Fibroblast of villous mesenchyme (primary cell): ENCODE measurements around the gene APBB1IP. TPM values are rescaled to one million over a fixed set of nuclear protein-coding genes. Genes with fewer than 3 reads are reported as not detected.
A peak's percentile ranks its signal among the peaks of the same experiment; 100 is the strongest.

Experiments
- DNase-seq: peaks from one replicate; pipeline ENCODE4 v3.0.0-alpha.2; 2010; ENCODE audit warnings: low read depth
- H3K4me3 ChIP-seq: 2 replicates; pipeline ENCODE4 v1.5.1; 2011; ENCODE audit warnings: low read depth, mild to moderate bottlenecking, low read length
- total RNA-seq: library from RNA; depleted of rRNA; stranded (reverse); fragments of >200 nt; gene quantifications from 2 replicates; pipeline ENCODE4 v1.2.3, GENCODE V29; 2012
- TF ChIP-seq, protein P1 (sequence below): IDR thresholded peaks from 2 replicates; pipeline ENCODE4 v1.5.1; 2012; ENCODE audit warnings: low read depth, mild to moderate bottlenecking, low read length; ENCODE audit not compliant: insufficient read depth

APBB1IP gene
- total RNA-seq, 1 donor = 4.3 TPM

DNA sequence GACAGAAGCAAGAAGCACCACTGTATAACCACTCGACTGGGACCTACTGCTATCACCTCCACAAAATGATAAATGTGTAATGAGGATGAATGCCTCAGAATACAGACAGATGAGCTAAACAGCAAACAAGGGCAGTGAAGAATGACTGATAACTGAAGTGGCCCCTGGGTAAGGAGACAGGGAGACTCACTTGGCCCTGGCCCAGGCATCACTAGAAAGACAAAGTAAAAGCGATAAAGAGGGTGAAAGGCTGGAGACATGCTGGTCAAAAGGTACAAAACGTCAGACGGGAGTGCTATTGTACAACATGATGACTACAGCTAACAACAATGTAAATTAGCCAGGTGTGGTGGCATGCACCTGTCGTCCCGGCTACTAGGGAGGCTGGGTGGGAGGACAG, 27.8 kb upstream of the APBB1IP start:
- TF ChIP-seq, protein P1, sequence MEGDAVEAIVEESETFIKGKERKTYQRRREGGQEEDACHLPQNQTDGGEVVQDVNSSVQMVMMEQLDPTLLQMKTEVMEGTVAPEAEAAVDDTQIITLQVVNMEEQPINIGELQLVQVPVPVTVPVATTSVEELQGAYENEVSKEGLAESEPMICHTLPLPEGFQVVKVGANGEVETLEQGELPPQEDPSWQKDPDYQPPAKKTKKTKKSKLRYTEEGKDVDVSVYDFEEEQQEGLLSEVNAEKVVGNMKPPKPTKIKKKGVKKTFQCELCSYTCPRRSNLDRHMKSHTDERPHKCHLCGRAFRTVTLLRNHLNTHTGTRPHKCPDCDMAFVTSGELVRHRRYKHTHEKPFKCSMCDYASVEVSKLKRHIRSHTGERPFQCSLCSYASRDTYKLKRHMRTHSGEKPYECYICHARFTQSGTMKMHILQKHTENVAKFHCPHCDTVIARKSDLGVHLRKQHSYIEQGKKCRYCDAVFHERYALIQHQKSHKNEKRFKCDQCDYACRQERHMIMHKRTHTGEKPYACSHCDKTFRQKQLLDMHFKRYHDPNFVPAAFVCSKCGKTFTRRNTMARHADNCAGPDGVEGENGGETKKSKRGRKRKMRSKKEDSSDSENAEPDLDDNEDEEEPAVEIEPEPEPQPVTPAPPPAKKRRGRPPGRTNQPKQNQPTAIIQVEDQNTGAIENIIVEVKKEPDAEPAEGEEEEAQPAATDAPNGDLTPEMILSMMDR = no peak
- H3K4me3 ChIP-seq = no peak overlapping the region
- no peak for DNase-seq

DNA sequence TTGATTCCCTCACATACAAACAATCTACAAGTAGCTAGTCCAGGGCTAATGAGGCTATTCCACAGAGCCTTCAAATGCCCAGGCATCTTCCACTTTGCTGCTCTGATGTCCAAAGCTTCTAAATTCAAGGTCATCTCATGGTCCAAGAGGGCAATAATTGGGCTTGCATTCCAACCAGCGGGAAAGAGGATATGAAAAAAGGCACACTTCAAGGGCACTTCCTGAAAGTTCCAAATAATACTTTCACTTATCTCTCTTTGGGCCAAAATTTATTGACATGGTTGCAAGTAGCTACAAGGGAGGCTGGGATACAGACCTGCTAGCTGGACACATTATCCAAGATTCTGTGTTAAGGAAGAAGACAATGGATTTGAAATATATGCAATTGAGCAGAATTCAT, 25.2 kb upstream of the APBB1IP start:
- no peak for DNase-seq
- TF ChIP-seq, protein P1 = no peak
- no peak overlapping the region for H3K4me3 ChIP-seq

DNA sequence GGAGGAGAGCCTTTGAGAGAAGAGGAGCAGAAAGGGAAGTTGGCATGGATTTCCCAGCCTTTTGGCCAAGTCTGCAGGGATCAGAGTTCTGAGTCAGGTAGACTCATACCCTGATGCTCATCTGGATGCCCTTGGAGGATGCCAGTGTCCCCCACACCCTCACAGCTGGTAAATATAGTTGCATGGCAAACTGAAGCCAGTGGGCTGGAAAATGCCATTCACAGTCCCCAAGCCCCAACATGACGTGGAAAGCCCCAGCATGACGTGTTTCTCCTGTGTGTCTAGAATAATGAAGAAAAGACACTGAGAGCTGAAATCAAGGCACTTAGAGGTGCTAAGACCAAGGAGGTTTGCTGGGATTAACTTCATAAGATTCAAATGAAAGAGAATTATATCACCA, 24.8 kb upstream of the APBB1IP start:
- DNase-seq = no peak
- TF ChIP-seq, protein P1 = no peak
- no peak overlapping the region for H3K4me3 ChIP-seq

DNA sequence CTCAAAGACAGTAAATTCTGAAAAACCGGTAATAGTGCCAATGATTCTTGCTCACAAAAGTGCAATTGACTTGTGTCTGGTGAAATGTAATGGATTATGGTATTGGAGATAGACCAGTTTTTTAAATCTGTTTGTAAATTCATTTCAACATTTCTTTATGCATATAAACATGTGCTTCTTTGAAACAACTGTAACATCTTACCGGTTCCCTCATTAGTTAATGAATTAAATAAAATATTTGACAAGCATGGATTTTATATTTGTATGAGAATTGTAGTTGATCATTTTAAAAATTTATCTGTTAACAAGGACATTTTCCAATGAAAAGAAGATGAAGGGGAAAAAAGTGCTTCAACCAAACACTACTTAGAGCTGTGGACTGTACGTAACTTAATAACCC, 21.0 kb upstream of the APBB1IP start:
- no peak overlapping the region for H3K4me3 ChIP-seq
- no peak for DNase-seq
- TF ChIP-seq, protein P1 = no peak

DNA sequence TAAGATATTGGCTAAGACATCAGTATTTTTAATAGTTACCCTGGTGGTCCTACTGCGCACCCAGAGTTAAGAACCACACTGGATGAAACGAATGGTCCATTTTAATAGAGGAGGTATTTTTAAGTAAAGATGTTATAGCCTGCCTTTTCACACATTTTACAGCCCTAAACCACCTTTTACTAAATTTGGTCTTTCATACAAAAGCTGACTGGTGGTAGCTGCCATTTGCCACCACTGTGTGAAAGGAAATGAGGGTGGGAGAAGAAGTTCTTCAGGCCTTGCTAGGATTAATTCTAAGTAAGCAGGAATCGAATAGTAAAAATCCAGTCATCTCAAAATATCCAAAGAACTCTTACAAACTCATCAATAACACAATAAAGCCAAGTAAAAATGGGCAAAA, 15.2 kb upstream of the APBB1IP start:
- DNase-seq = no peak
- TF ChIP-seq, protein P1 = no peak
- no peak overlapping the region for H3K4me3 ChIP-seq

DNA sequence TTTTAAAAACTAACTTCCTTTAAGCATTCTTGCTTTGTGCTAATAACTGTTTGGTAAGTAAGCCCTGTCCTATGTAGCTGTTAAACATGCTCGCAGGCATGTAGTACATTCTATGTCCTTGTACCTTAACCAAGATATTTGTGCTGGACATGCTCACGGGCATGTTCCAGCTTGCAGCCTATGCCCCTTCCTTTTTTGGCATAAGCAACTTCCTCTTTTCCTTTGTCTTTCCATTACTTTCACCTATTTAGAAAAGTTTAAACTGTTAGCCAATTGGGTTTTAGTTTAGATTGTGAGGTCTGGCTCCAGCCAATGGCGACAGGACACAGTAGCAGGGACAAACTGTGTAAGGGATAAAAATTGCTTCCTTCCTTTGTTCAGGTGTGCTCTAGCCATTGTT, 14.4 kb upstream of the APBB1IP start:
- DNase-seq = no peak
- no peak overlapping the region for H3K4me3 ChIP-seq
- TF ChIP-seq, protein P1 = no peak

DNA sequence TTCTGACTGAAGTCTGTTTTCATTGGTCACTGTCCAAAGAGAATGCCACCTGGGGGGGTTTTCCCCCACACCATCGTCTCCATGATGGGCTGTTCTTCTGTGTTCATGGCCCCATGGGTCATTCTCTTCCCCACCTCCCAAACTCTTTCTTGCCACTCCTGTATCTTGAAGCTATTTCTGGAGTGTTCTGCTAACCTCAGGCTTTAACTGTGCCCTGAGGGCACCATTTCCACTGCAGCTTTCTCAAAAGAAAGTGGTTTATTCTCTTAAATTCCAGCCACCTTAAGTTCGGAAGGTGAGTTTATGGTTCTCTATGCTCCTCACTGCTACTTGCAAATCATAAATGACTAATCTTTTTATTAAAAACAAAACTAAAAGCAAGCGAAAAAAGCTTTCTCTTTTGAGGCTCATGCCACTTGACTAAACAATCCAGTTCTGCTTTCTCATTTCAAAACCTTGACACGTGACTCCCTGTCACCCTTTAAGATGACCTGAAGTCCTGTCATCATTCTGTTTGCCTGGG, 7.4 kb upstream of the APBB1IP start:
- peak; percentile 27 for DNase-seq
- TF ChIP-seq, protein P1 = no peak
- H3K4me3 ChIP-seq = no peak overlapping the region
